B cell (primary cell): ENCODE results near the gene GOLGA8M. TPM values are rescaled to one million over a fixed set of nuclear protein-coding genes. Genes with fewer than 3 reads are reported as not detected.
"Not testable (repeated sequence)": the region's sequence is repeated elsewhere in the genome, so short reads cannot be mapped to it uniquely, and the experiment has no call there.

Source experiments
- ATAC-seq: fragments of 200-7000 bp; cut with Tn5 transposase; one replicate; pipeline ENCODE4 v1.10.0; 2021; ENCODE audit warnings: low read depth, mild to moderate bottlenecking, moderate number of reproducible peaks, moderate library complexity
- CTCF ChIA-PET: fragments of 350-600 bp; sonication (Branson Sonifier 250); formaldehyde crosslinking; loops from one replicate; lab custom pipeline; 2021; ENCODE audit warnings: antibody characterized with exemption, inconsistent platforms; lab: Charles Lee
- POLR2A ChIA-PET: fragments of 350-600 bp; sonication (Branson Sonifier 250); formaldehyde crosslinking; loops from one replicate; lab custom pipeline; 2021; ENCODE audit warnings: antibody characterized with exemption; lab: Charles Lee
- DNase-seq: peaks from one replicate; pipeline ENCODE4 v3.0.0; 2013
- H2AFZ ChIP-seq: 2 replicates; pipeline ENCODE4 v1.6.1; 2012; ENCODE audit warnings: mild to moderate bottlenecking, low read depth, low read length; ENCODE audit not compliant: insufficient read depth, poor library complexity, severe bottlenecking
- H3K27ac ChIP-seq, 2 donors: 1 replicate in 1 of 2; 2 replicates in 1 of 2; pipeline ENCODE4 v1.5.1; 2012 to 2013; ENCODE audit warnings: low read length in 2 of 2, mild to moderate bottlenecking in 2 of 2, moderate library complexity in 1 of 2
- H3K27me3 ChIP-seq, 4 experiments: fragments of 200-600 bp in 1 of 4; sonication (generic) in 1 of 4; replicated peaks in 1 of 4; 1 replicate in 2 of 4; 2 replicates in 2 of 4; pipeline versions ENCODE4 v1.6.1 to v1.7.0; 2013 to 2016; ENCODE audit warnings: low read length in 3 of 4, mild to moderate bottlenecking in 2 of 4, mixed read lengths in 1 of 4, moderate library complexity in 1 of 4; ENCODE audit not compliant: insufficient read depth in 4 of 4, control insufficient read depth in 3 of 4; ENCODE audit errors: control extremely low read depth in 1 of 4
- H3K36me3 ChIP-seq, 2 experiments: replicated peaks in 1 of 2; 1 replicate in 1 of 2; 2 replicates in 1 of 2; pipeline versions ENCODE4 v1.6.1 to v1.7.1; 2013; ENCODE audit warnings: low read length in 1 of 2; ENCODE audit not compliant: insufficient read depth in 2 of 2, control insufficient read depth in 1 of 2; ENCODE audit errors: control extremely low read depth in 1 of 2, extremely low read depth in 1 of 2
- H3K4me1 ChIP-seq, 2 donors: fragments of 200-600 bp in 1 of 2; sonication (generic) in 1 of 2; 1 replicate in 1 of 2; 2 replicates in 1 of 2; pipeline versions ENCODE4 v1.5.1 to v1.6.1; 2013 to 2017; ENCODE audit warnings: low read length in 2 of 2; ENCODE audit not compliant: control insufficient read depth in 2 of 2, insufficient read depth in 2 of 2
- H3K4me2 ChIP-seq: replicated peaks from 2 replicates; pipeline ENCODE3; 2012; ENCODE audit warnings: mild to moderate bottlenecking, low read depth, low read length; ENCODE audit not compliant: poor library complexity, severe bottlenecking
- H3K4me3 ChIP-seq, 5 experiments: fragments of 200-600 bp in 1 of 5; sonication (generic) in 1 of 5; 1 replicate in 3 of 5; 2 replicates in 2 of 5; pipeline versions ENCODE4 v1.5.1 to v1.7.0; 2011 to 2016; ENCODE audit warnings: low read length in 4 of 5, mild to moderate bottlenecking in 4 of 5, low read depth in 2 of 5, control low read depth in 1 of 5, moderate library complexity in 1 of 5; ENCODE audit not compliant: insufficient read depth in 1 of 5; ENCODE audit errors: control extremely low read depth in 1 of 5, extremely low read depth in 1 of 5
- H3K79me2 ChIP-seq: fragments of 200-600 bp; sonication (generic); one replicate; pipeline ENCODE4 v1.6.0; 2016; ENCODE audit warnings: low read length; ENCODE audit not compliant: control insufficient read depth, insufficient read depth
- H3K9ac ChIP-seq: fragments of 200-600 bp; sonication (generic); 2 replicates; pipeline ENCODE4 v1.6.1; 2017; ENCODE audit warnings: mild to moderate bottlenecking, low read length, moderate library complexity
- H3K9me3 ChIP-seq, 3 donors: one replicate each; pipeline versions ENCODE4 v1.6.1 to v1.7.1; 2013; ENCODE audit warnings: low read length in 2 of 3; ENCODE audit not compliant: control insufficient read depth in 2 of 3, insufficient read depth in 1 of 3; ENCODE audit errors: control extremely low read depth in 1 of 3
- H4K20me1 ChIP-seq: 2 replicates; pipeline ENCODE4 v1.6.0; 2012; ENCODE audit warnings: mild to moderate bottlenecking, low read length; ENCODE audit not compliant: insufficient read depth, control insufficient read depth, poor library complexity, severe bottlenecking
- H3K27ac Mint-ChIP-seq: one replicate; pipeline ENCODE4 v1.8.0; 2021; ENCODE audit warnings: mixed read lengths
- H3K27me3 Mint-ChIP-seq: one replicate; pipeline ENCODE4 v1.8.0; 2021; ENCODE audit warnings: mixed read lengths
- H3K4me1 Mint-ChIP-seq: one replicate; pipeline ENCODE4 v1.8.0; 2021; ENCODE audit warnings: mixed read lengths
- H3K4me3 Mint-ChIP-seq: one replicate; pipeline ENCODE4 v1.8.0; 2021; ENCODE audit warnings: mixed read lengths
- H3K9me3 Mint-ChIP-seq: one replicate; pipeline ENCODE4 v1.8.0; 2022; ENCODE audit warnings: mixed read lengths; ENCODE audit not compliant: insufficient read depth
- WGBS: methylation state at CpG from one replicate; pipeline ENCODE4 v1.1.5; 2013; ENCODE audit warnings: missing lambda C conversion rate; ENCODE audit not compliant: insufficient coverage; 5-methylcytosine and 5-hydroxymethylcytosine counted together
- intact Hi-C: fragments of 100-400 bp; cut with micrococcal nuclease; formaldehyde crosslinking; loops from one replicate; pipeline ENCODE4 v1.10.0; 2022
- polyA plus RNA-seq: library from polyadenylated mRNA; depleted of rRNA; stranded (reverse); fragments of >200 nt; gene quantifications from 2 replicates; pipeline ENCODE4 v1.2.3, GENCODE V29; 2012
- small RNA-seq: library from RNA; depleted of rRNA; stranded (forward); fragments of <200 nt; gene quantifications from one replicate; pipeline ENCODE3, GENCODE V24; 2012; ENCODE audit warnings: low replicate concordance, low read depth; ENCODE audit not compliant: insufficient read length
- total RNA-seq, 2 donors: library from RNA; stranded (reverse); fragments of 120-200 nt in 1 of 2; gene quantifications; 1 replicate in 1 of 2; 2 replicates in 1 of 2; pipeline versions ENCODE4 v1.2.3 to v1.2.4, GENCODE V29; 2013 to 2022

Gene GOLGA8M
- total and polyA plus RNA-seq, 2 donors (not counting 1 experiment from before 2014, with no cell fraction given): 0.28 to 1.3 TPM

GRCh38 chr15:28652538-28652937, 59.7 kb downstream of the GOLGA8M start:
- H3K36me3 ChIP-seq, DNase-seq, H3K4me3 Mint-ChIP-seq, H3K4me2 ChIP-seq, H3K27ac ChIP-seq, CTCF ChIA-PET, POLR2A ChIA-PET, H3K27me3 ChIP-seq, H3K9ac ChIP-seq, intact Hi-C loops, H3K9me3 Mint-ChIP-seq, H2AFZ ChIP-seq, H3K27ac Mint-ChIP-seq, H3K4me1 ChIP-seq, H3K27me3 Mint-ChIP-seq, H3K9me3 ChIP-seq, H3K4me3 ChIP-seq, H3K4me1 Mint-ChIP-seq, H3K79me2 ChIP-seq, ATAC-seq, H4K20me1 ChIP-seq: not testable (repeated sequence)
- 100% methylated on average over 2 of the region's 10 CpGs for WGBS

Small RNAs within 50 kb of the gene (small RNA-seq; reads per million reads assigned to genes)
- not detected for gene RN7SL719P

Other genes with a start within 250 kb of the GOLGA8M start
- gene GOLGA8G, start 179.4 kb downstream of the GOLGA8M start, total RNA-seq: not detected in 2 replicates
- gene GOLGA8G, start 179.4 kb downstream of the GOLGA8M start, polyA plus RNA-seq: not detected in 2 replicates
- not detected in 2 replicates for gene GOLGA6L25, start 158.9 kb downstream of the GOLGA8M start, total RNA-seq
- gene GOLGA6L25, start 158.9 kb downstream of the GOLGA8M start, polyA plus RNA-seq: not detected in 2 replicates
- not detected in 2 replicates for gene GOLGA6L7, start 136.2 kb upstream of the GOLGA8M start, total RNA-seq
- not detected in 2 replicates for gene GOLGA6L7, start 136.2 kb upstream of the GOLGA8M start, polyA plus RNA-seq
- gene APBA2, start 173.6 kb upstream of the GOLGA8M start, total RNA-seq: not detected in 2 replicates
- gene APBA2, start 173.6 kb upstream of the GOLGA8M start, polyA plus RNA-seq: 0.19 and 2.3 TPM in 2 replicates